ENCODE data around the gene CIDEC. TPM values are rescaled to one million over a fixed set of nuclear protein-coding genes. Genes with fewer than 3 reads are reported as not detected.
A peak's percentile ranks its signal among the peaks of the same experiment; 100 is the strongest.

The CIDEC gene
- total RNA-seq, 1 experiment from 2014 or later: not detected

GRCh38 chr3:9846931-9847488, 33.0 kb downstream of the CIDEC start:
- DNase-seq (ENCODE audit: low read depth): no peak

- no peak for DNase-seq (ENCODE audit: low read depth)
Measured at GRCh38 chr3:9846231-9846630, 33.8 kb downstream of the CIDEC start.

- DNase-seq (ENCODE audit: low read depth): peak; percentile 86
Measured at GRCh38 chr3:9843715-9844438, 36.2 kb downstream of the CIDEC start, which contains the start of gene RPUSD3. TSS of gene RPUSD3 (minus strand) at chr3:9844008. CDS start at chr3:9843990, 18 bp downstream.

- no peak for DNase-seq (ENCODE audit: low read depth)
Measured at GRCh38 chr3:9841015-9841414, 39.0 kb downstream of the CIDEC start.

- no peak for DNase-seq (ENCODE audit: low read depth)
Measured at GRCh38 chr3:9838856-9839255, 41.2 kb downstream of the CIDEC start.

- no peak for DNase-seq (ENCODE audit: low read depth)
Measured at GRCh38 chr3:9837701-9838582, 42.1 kb downstream of the CIDEC start.

GRCh38 chr3:9834520-9835380, 45.3 kb downstream of the CIDEC start:
- no peak for DNase-seq (ENCODE audit: low read depth)

- no peak for DNase-seq (ENCODE audit: low read depth)
Measured at GRCh38 chr3:9833078-9833477, 47.0 kb downstream of the CIDEC start.

GRCh38 chr3:9831253-9831652, 48.8 kb downstream of the CIDEC start:
- DNase-seq (ENCODE audit: low read depth): no peak

GRCh38 chr3:9828801-9829755, 51.0 kb downstream of the CIDEC start:
- DNase-seq (ENCODE audit: low read depth): no peak

- DNase-seq (ENCODE audit: low read depth): no peak
Measured at GRCh38 chr3:9826815-9827573, 53.1 kb downstream of the CIDEC start.

GRCh38 chr3:9825451-9826040, 54.5 kb downstream of the CIDEC start:
- DNase-seq (ENCODE audit: low read depth): no peak

GRCh38 chr3:9820946-9821345, 59.1 kb downstream of the CIDEC start:
- DNase-seq (ENCODE audit: low read depth): no peak

GRCh38 chr3:9820543-9820942, 59.5 kb downstream of the CIDEC start:
- no peak for DNase-seq (ENCODE audit: low read depth)

- no peak for DNase-seq (ENCODE audit: low read depth)
Measured at GRCh38 chr3:9818666-9819335, 61.3 kb downstream of the CIDEC start.

- DNase-seq (ENCODE audit: low read depth): no peak
Measured at GRCh38 chr3:9817436-9817835, 62.6 kb downstream of the CIDEC start.

Measured in M059J (cell line).